Erythroblast (primary cell): Measurements from ENCODE around the gene GARIN5A.

Source experiments
- DNase-seq, 2 experiments: peaks; one replicate each; lab custom pipeline; 2025; lab: John Stamatoyannopoulos, UW
- GATA1 ChIP-seq: IDR thresholded peaks from 2 replicates; pipeline ENCODE4 v1.6.1; 2011; ENCODE audit warnings: low read depth, mild to moderate bottlenecking, control low read depth, low read length, moderate library complexity
- POLR2A ChIP-seq: IDR thresholded peaks from 2 replicates; pipeline ENCODE4 v1.6.1; 2011; ENCODE audit warnings: mild to moderate bottlenecking, low read length

Gene GARIN5A

DNA sequence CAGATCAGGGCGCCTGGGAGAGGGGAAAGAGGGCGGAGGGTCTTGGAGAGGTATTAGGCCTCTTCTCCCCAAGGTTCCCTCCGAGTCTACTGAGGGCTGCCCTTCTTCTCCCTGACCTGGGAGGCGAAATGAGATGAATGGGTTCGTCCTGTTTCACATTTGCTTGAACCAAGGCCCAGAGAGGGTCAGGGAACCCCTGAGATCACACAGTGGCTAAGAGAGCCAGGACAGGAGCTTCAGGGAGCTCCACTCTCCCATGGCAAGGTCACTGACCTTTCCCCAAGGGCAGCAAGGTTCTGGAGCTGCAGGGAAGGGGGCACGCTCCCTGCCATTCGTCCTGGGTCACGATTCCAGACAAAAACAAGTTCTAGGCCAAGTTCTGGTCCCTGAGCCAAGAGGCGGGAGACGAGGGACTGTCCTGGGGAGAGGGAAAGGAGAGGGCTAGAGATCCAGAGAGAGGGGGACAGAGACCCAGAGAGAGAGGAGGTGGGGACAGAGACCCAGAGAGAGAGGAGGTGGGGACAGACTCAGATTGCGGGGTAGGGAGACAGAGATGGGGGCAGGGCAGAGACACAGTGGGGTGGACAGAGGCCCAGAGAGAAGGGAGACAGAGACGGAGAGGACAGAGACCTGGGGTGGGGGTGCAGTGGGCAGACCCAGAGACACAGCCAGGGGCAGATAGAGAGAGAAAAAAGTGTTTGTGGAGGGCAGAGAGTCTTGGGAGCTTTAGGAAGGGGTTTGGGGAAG is 36.5 kb upstream of the GARIN5A start:
- DNase-seq = no peak
- TF ChIP-seq POLR2A (no peak), GATA1 (no peak)

DNA sequence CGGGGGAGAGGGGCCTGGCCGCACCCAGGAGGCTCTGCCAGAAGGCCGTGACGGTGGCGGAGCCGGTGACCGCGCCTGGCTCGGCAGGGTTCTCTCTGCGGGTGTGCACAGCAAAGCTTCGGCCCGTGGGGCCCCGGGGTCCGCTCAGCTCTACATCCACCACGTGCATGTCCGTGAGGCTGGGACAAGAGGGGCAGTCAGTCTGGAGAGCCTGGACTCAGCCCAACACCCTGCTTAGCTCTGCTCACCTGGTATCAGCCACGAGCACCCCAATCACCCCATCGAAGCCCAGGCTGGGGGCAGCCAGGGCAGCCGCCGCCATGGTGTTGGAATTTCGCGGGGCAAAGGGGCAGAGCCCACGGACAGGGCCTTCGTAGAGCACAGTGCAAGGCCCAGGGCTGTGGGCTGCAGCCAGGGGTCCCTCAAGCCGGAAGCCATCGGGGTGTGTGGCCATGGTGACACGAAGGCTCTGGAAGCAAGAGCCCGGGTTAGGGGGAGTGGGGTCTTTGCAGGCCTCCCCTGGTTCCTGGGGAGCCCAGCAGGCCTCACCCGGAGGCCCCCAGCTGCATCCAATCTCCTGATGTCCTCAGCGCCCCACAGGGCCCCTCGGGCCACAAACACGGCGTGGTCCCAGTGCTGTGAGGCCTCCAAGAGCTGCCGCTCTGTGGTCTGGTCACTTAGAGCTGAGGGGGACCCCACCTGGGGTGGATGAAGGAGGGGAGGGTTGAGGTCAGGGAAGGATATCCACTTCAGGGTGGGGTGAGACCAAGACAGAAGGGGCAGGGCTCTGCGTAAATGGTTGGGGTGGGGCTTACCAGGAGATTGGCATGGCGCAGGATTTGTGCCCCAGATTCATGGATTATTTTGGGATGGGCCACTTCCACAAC is 35.7 kb upstream of the GARIN5A start:
- TF ChIP-seq POLR2A (no peak), GATA1 (no peak)
- no peak for DNase-seq

DNA sequence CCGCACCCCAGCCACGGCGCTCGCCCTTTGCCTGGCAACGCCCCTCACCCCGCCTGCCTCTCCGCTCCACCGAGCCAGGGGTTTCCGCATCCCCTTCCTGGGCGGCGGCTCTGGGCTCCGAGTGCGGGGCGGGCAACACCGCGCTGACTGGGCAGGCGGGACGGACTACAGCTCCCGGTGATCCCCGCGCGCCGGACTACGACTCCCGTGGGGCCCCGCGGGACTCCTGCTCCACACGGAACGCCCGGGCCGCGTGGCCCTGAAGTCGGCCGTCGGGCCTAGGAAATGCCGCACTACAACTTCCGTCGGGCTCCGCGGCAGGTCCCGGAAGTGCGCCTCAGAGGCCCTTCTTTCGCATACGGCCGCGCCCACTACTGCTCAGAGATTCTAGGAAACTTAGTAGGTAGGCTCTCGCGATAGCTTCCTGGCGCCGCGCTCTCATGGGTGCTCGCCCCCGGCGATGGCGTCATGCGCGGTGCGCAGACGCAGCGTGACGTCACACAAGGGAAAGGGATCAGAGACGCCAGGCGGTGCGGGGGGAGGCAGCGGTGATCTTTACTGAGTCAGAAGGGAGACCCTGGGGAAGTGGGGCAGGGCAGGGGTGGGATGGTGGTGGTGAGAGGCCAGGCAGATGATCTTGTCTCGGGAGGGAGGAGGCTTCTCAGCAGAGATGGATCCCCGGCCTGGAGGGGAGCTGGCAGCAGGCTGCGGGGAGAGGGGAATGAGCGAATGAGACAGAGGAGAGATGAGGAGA is 34.6 kb upstream of the GARIN5A start, which contains the start of gene JOSD2:
Gene JOSD2, minus strand, starts transcription at position 123 of the 754 bp plus-strand sequence. CDS start 760 bp downstream, outside the sequence.
- TF ChIP-seq GATA1 = no peak
- peak; percentile 69 for TF ChIP-seq POLR2A
- peak; percentile 99 for DNase-seq

DNA sequence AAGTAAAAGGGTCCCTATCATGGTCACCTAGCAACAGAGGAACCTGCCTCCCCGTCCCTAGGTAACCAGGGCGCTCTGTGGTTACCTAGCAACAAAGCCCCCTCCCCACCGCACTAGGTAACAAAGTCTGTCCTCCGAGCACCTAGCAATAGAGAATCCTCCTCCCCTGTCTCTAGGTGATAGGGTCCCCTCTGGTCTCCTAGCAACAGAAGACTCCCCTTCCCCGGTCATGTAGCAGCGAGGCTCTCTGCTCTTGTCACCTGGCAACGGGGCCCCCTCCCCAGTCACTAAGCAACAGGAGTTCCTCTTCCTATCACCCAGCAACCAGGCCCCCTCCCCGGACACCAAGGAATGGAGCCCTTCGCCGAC is 34.0 kb upstream of the GARIN5A start:
- no peak for DNase-seq
- TF ChIP-seq POLR2A = no peak
- no peak for TF ChIP-seq GATA1

DNA sequence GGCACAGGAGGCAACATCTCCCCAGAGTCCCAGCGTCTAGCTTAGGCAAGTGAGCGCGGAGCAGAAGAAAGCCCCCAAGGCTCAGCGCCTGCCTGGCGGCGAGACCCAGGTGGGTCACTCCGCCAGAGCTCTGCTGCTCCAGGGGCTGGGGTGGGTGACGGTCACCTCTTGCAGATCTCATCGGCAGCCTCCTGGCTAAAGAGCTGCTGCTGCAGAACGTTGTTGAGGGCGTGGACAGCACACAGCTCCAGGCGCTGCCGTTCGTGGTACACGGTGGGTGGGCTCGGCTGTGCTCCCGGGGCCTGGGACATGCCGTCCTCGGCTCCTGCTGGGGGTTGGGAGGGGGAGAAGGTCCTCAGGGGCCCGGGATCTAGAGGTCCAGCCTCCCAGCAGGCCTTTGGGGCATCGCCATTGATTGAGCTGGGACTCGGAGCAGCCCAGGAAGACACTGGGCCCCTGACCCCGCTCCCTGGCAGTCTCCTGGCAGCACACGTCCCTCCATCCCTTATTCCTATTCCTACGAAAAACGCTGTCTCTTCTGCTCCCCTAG is 33.5 kb upstream of the GARIN5A start:
- TF ChIP-seq POLR2A (no peak), GATA1 (no peak)
- no peak for DNase-seq

DNA sequence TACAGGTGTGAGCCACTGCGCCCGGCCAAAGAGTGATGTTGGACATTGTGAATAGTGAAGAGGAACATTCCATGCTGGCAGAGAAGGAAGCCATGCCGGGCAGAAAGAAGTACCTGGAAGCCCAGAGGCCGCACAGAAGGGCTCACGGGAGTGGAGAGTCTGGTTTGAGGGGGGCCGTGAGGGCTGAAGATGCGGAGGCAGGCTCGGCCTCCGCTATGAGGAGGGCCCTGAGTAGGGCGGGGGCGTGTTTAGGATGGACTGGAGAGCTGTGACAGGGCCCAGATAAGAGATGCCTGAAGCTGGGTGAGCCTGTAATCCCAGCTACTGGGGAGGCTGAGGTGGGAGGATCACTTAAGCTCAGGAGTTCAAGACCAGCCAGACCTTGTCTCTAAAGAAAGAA is 32.7 kb upstream of the GARIN5A start:
- TF ChIP-seq POLR2A = no peak
- TF ChIP-seq GATA1 = no peak
- DNase-seq = peak; percentile 38 to 46

DNA sequence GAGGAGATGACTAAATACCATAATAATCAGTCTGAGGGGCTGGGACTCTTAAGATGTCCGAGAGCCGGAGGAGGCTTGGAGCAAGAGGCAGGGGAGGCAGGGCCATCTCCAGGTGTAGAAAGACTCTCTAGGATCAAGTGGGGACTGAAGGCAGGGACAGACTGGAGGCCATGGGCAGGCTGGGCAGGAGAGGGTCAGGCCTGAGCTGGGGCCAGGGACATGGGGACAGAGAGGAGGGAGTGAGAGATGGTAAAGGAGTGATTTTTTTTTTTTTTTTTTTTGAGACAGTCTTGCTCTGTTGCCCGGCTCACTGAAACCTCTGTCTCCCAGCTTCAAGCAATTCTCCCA is 32.2 kb upstream of the GARIN5A start:
- TF ChIP-seq GATA1 (no peak), POLR2A (no peak)
- DNase-seq = no peak

DNA sequence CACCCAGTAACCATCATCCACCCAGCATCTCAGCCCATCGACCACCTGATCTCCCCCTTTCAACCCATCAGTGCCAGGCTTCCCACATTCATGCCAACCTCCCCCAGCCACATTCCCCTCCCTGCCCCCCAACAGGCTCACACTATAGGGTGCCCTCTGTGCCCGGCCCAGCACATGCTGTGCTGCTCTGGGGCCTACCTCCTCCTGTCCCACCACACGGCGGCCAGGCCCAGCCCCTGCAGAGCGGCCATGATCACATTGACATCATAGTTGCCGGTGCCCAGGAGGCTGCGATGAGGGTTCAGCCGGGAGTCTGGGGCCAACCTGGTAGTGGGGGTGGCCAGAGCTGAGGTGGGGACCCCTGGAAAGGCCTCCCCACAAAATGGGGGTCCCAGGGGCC is 30.7 kb upstream of the GARIN5A start:
- TF ChIP-seq GATA1 (no peak), POLR2A (no peak)
- no peak for DNase-seq

DNA sequence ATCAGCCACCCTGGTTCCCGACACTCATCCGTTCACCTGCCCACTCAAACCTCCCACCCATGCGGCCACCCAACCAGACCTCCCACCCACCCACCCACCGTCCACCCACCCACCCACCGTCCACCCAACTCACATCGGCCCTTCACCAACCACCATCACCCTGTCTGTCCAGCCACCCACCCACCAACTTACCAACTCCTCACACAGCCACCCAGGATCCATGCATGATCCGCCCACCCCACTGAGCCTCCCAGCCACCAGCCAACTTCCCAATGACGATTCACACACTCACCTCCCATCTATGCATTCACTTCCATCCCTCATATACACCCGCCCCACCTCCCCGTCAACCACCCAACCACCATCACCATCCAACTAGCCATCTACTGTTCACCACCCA is 30.1 kb upstream of the GARIN5A start:
- TF ChIP-seq POLR2A (no peak), GATA1 (no peak)
- DNase-seq = no peak

DNA sequence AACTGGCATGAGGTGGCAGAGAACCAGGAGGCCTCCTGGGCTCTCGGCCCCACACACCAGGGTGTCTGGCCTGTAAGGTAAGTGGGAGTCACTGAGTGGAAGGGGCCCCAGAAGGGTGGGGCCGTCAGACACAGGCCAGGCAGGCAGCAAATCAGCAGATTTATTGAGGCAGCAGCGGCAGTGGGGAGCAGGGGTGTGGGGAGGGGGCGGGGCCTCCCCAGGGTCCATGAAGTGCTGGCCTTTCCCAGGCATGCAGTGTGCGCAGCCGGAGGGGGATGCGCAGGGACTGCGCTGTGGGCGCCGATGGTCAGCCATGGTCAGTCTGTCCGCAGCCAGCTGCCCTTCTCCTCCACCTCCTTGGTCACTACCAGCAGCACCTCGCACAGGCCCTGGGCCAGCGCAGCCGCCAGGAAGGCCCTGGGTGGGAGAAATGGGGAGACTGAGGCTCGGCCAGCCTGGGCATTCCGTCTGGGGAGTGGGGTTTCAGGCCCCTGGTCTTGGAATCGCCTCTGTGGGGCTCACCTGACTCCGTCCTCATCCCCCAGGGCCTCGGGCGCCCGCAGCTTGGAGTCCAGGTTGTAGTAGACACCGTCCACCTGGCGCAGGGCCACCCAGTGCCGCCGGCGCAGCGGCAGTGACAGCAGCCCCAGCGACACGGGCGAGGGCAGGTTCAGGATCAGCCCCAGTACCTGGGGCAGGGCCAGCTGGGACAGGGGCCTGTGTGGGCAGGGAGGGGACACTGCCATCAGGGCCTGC is 29.4 kb upstream of the GARIN5A start:
- no peak for TF ChIP-seq GATA1
- no peak for TF ChIP-seq POLR2A
- DNase-seq = no peak

DNA sequence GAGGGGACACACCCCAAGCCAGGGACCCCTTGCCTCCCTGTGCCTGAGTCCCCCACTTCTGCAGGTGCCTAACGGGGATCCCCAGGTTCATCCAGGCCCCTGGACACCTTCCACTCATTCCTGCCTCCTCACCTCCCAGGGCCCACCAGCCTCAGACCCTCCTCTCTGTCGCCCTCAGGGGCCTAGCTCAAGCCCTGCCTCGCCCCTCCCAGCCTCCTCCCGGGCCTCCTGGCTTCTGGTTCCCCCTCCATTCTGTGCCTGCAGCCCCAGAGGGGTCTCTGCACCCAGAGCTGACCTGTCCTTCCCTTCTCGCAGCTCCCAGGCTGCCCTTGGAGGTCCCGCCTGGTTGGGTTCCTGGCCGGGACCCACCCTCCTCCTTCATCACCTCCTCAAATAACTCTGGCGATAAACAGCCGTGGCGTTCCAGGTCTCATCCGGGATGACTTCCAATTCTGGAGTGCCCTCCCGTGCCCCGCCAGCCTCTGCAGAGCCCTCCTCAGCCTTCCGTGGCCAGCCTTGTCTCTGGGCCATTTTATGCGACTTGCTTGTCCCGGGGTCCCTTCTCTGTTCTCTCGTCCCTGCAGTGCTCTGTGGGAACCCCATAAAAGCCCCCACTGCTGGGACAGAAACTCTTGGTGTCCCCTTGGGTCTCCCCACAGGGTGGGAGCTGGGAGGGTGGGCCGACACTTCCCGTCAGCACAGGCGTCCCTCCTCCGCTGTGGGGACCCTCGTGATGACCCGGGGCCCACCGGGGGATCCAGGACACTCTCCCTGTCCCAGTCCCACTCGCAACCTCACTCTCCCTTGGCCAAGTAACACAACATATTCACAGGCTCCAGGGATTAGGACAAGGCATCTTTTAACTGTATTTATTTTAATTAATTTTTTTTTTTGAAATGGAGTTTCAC is 25.2 kb upstream of the GARIN5A start:
- no peak for DNase-seq
- TF ChIP-seq GATA1 = no peak
- TF ChIP-seq POLR2A = no peak

DNA sequence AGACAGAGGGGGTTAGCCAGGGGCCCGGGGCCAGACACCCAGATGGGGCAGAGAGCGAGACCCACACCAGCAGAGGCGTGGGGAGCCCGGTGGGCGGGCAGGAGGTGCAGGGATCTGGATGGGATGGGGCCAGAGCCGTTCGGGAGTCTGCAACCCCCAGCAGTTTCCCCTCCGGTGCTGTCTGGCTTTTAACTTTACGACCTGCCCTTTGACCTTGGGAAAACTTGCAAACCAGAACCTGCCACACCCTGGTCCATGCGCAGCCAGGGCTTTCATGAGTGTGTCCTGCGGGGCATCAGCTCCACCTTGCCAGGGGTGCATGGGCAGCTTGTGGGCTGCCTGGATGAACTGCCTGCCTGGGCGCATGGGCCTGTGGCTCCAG is 24.5 kb upstream of the GARIN5A start:
- DNase-seq = no peak
- TF ChIP-seq GATA1 = no peak
- no peak for TF ChIP-seq POLR2A
